Parathyroid adenoma (tissue), 2 donors: ENCODE measurements around the gene TECR.

ENCODE experiments used
- H2AFZ ChIP-seq: fragments of 300-600 bp; sonication (generic); one replicate; pipeline ENCODE4 v1.7.0; 2017; ENCODE audit warnings: antibody characterized with exemption, mild to moderate bottlenecking
- H3K27ac ChIP-seq: fragments of 300-600 bp; sonication (generic); one replicate; pipeline ENCODE4 v1.7.0; 2017
- H3K27me3 ChIP-seq: fragments of 300-600 bp; sonication (generic); one replicate; pipeline ENCODE4 v1.7.0; 2017; ENCODE audit warnings: low read length; ENCODE audit not compliant: control insufficient read depth, insufficient read depth
- H3K36me3 ChIP-seq: fragments of 300-600 bp; sonication (generic); one replicate; pipeline ENCODE4 v1.7.0; 2017; ENCODE audit warnings: low read length; ENCODE audit not compliant: control insufficient read depth, insufficient read depth
- H3K4me1 ChIP-seq: fragments of 300-600 bp; sonication (generic); one replicate; pipeline ENCODE4 v1.7.0; 2017; ENCODE audit warnings: control low read depth
- H3K4me2 ChIP-seq: fragments of 300-600 bp; sonication (generic); one replicate; pipeline ENCODE4 v1.7.0; 2017; ENCODE audit warnings: low read length
- H3K4me3 ChIP-seq: fragments of 300-600 bp; sonication (generic); one replicate; pipeline ENCODE4 v1.7.0; 2017; ENCODE audit warnings: low read depth, low read length
- H3K79me2 ChIP-seq: fragments of 300-600 bp; sonication (generic); one replicate; pipeline ENCODE4 v1.7.0; 2017; ENCODE audit warnings: control low read depth
- H3K9ac ChIP-seq: fragments of 300-600 bp; sonication (generic); one replicate; pipeline ENCODE4 v1.7.0; 2017; ENCODE audit warnings: mild to moderate bottlenecking
- H3K9me3 ChIP-seq: fragments of 300-600 bp; sonication (generic); one replicate; pipeline ENCODE4 v1.7.0; 2017; ENCODE audit warnings: low read length; ENCODE audit not compliant: control insufficient read depth
- TF ChIP-seq, protein P1 (sequence below): fragments of 300-600 bp; sonication (generic); IDR thresholded peaks from one replicate; pipeline ENCODE4 v1.7.0; 2017; ENCODE audit warnings: antibody characterized with exemption, mild to moderate bottlenecking
- donor health status: primary hyperparathyroidism.

Gene TECR

DNA sequence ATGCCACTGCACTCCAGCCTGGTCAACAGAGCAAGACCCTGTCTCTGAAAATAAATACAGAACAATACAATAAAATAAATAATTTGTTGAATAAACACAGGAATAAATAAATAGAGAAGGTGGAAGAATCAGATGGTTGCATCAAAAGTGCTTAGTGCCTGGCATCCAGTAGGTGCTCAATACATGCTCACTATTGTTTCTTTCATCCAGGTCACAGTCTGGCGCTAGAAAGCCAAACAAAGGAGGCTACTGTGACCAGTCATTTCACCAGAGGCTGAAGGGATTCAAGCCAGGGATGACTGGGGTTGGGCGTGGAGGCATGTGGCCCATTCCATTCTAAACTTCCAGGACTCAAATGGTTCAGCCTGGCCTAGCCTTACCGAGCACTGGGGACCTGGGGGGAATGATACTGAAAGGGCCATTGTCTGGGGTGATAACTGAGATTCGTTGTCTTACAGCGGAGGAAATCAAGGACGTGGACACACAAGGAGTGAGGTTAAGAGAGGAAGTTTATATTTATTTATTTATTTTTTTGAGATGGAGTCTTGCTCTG lies 46.1 kb downstream of the TECR start:
- Histone ChIP-seq H3K36me3 (no peaks in the 10 kb centered on the region), H3K4me3 (no peak overlapping the region), H3K4me2 (no peak overlapping the region), H3K9me3 (no peaks in the 10 kb centered on the region), H3K4me1 (peaks cover 7% of the 10 kb centered on the region), H3K79me2 (peaks cover 14% of the 10 kb centered on the region), H3K9ac (no peak overlapping the region), H2AFZ (no peak overlapping the region), H3K27ac (no peak overlapping the region), H3K27me3 (no peaks in the 10 kb centered on the region)
- TF ChIP-seq, protein P1, sequence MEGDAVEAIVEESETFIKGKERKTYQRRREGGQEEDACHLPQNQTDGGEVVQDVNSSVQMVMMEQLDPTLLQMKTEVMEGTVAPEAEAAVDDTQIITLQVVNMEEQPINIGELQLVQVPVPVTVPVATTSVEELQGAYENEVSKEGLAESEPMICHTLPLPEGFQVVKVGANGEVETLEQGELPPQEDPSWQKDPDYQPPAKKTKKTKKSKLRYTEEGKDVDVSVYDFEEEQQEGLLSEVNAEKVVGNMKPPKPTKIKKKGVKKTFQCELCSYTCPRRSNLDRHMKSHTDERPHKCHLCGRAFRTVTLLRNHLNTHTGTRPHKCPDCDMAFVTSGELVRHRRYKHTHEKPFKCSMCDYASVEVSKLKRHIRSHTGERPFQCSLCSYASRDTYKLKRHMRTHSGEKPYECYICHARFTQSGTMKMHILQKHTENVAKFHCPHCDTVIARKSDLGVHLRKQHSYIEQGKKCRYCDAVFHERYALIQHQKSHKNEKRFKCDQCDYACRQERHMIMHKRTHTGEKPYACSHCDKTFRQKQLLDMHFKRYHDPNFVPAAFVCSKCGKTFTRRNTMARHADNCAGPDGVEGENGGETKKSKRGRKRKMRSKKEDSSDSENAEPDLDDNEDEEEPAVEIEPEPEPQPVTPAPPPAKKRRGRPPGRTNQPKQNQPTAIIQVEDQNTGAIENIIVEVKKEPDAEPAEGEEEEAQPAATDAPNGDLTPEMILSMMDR = no peak

DNA sequence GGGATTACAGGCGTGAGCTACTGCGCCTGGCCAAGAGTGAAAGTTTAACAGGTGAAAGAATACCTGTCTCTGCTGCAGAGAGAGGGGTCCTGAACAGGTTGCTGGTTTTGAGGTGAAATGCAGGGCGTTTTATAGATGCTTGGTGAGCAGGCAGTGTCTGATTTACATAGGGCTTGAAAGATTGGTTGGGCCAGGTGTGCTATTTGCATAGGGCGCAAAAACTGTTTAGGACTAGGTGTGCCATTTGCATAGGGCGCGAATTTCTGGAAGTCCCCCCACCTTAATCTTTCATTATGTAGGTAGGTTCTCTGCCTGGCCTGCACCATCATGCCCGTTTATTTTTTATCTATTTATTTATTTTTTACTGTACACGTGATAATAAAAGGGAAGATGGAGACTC lies 47.0 kb downstream of the TECR start:
- Histone ChIP-seq H3K79me2 (peaks cover 5% of the 10 kb centered on the region), H3K27ac (no peak overlapping the region)
- TF ChIP-seq, protein P1 = no peak

DNA sequence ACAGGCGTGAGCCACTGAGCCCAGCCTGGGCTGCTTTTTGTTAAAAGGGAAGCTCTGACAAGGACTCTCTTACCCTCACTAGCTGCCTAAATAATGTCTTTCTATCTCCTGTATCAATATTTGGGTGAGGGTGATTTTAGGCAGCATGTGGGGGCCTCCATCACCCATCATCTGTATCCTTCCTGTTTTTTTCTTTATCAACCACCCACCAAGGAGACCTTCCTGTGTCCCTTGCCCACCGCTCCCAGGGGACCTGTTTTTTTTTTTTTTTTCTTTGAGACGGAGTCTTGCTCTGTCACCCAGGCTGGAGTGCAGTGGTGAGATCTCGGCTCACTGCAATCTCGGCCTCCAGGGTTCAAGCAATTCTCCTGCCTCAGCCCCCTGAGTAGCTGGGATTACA lies 47.9 kb downstream of the TECR start:
- Histone ChIP-seq H3K27ac (no peak overlapping the region), H3K4me3 (no peak overlapping the region), H3K27me3 (no peaks in the 10 kb centered on the region), H3K9ac (no peak overlapping the region), H3K4me1 (no peaks in the 10 kb centered on the region), H3K4me2 (no peak overlapping the region), H3K36me3 (no peaks in the 10 kb centered on the region), H3K79me2 (no peaks in the 10 kb centered on the region), H2AFZ (no peak overlapping the region), H3K9me3 (no peaks in the 10 kb centered on the region)
- TF ChIP-seq, protein P1 = no peak

More for the DNA sequence above, 47.0 kb downstream of the TECR start:
- Histone ChIP-seq H3K9ac (no peak overlapping the region), H2AFZ (no peak overlapping the region), H3K4me2 (no peak overlapping the region), H3K9me3 (no peaks in the 10 kb centered on the region), H3K27me3 (no peaks in the 10 kb centered on the region), H3K4me1 (no peaks in the 10 kb centered on the region), H3K4me3 (no peak overlapping the region), H3K36me3 (no peaks in the 10 kb centered on the region)

DNA sequence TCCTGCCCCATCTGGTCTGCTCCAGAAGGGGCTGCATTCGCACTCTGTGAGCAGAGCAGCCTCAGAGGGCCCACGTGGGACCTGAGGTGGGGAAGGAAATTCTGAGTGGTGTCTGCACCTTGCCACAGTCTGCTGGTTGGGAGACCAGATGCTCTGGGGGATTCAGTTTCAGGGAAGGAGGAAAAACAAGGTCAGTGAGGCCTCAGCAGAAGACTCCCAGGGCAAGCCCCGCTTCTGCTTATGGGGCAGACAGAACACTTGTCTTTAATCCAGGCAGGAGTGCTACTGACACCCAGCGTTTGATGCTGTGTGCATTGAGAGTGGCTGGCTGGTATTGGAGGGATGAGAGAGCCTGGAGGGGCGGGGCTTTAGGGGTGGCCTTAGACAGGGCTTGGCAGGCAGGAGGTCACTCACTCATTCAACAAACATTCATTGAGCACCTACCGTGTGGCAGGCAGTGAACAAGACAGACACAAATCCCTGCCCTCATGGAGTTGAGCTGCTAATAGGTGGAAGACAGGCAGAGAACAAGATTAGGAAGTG lies 48.6 kb downstream of the TECR start:
- H3K27me3 ChIP-seq = no peaks in the 10 kb centered on the region
- no peaks in the 10 kb centered on the region for H3K4me1 ChIP-seq
- H3K9me3 ChIP-seq = no peaks in the 10 kb centered on the region
- no peak overlapping the region for H3K9ac ChIP-seq
- no peak overlapping the region for H3K27ac ChIP-seq
- no peak overlapping the region for H3K4me2 ChIP-seq
- no peaks in the 10 kb centered on the region for H3K36me3 ChIP-seq
- H2AFZ ChIP-seq = no peak overlapping the region
- TF ChIP-seq, protein P1 = no peak
- H3K79me2 ChIP-seq = no peaks in the 10 kb centered on the region
- H3K4me3 ChIP-seq = no peak overlapping the region

DNA sequence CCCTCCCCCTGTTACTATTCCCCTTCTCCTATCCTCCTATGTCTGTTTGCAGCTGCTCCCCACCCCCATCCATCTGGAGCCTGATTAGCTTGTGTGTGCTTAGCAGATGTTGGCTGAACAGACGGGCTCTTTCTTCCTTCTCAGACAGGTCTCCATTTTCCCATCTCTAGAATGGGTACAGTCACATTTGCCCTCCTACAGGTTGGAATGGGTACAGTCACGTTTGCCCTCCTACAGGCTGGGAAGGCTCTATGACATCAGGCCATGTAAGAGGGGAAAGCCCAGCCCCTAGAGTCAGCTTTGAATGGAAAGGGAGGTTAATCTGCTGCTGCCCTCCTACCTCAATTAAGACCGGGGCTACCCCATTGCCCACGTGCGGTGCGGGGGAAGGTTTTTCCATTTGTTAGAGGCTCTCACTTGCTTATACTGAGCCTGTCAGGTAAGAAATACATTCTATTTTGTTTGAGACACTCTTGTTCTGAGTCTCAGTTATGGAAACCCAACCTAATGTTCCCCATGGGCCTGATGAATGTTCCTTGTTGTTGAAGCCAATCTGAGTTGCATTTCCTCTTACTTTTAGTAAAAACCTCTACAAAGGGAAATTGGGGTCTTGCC lies 51.3 kb downstream of the TECR start:
- Histone ChIP-seq H3K9me3 (no peaks in the 10 kb centered on the region), H2AFZ (no peak overlapping the region), H3K27me3 (no peaks in the 10 kb centered on the region), H3K4me3 (no peak overlapping the region), H3K9ac (no peak overlapping the region), H3K4me1 (no peaks in the 10 kb centered on the region), H3K79me2 (no peaks in the 10 kb centered on the region), H3K4me2 (no peak overlapping the region), H3K36me3 (no peaks in the 10 kb centered on the region), H3K27ac (no peak overlapping the region)
- TF ChIP-seq, protein P1 = no peak
